ENCODE data around the gene TTC23.

DNA sequence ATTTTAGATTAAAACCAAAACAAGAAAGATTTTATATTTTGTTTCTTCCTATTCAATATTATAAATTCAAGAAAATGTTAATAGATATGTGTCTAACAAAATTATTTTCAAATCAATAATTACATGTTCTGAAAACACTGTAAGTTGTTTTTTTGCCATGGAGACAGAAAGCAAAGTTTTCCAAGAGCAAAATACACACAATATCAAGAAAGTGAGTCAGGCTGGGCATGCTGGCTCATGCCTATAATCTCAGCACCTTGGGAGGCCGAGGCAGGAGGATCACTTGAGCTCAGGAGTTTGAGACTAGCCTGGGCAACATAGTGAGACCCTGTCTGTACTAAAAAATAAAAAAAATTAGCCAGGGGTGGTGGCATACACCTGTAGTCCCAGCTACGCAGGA lies 71.7 kb downstream of the TTC23 start:
- TF ChIP-seq, protein P1, sequence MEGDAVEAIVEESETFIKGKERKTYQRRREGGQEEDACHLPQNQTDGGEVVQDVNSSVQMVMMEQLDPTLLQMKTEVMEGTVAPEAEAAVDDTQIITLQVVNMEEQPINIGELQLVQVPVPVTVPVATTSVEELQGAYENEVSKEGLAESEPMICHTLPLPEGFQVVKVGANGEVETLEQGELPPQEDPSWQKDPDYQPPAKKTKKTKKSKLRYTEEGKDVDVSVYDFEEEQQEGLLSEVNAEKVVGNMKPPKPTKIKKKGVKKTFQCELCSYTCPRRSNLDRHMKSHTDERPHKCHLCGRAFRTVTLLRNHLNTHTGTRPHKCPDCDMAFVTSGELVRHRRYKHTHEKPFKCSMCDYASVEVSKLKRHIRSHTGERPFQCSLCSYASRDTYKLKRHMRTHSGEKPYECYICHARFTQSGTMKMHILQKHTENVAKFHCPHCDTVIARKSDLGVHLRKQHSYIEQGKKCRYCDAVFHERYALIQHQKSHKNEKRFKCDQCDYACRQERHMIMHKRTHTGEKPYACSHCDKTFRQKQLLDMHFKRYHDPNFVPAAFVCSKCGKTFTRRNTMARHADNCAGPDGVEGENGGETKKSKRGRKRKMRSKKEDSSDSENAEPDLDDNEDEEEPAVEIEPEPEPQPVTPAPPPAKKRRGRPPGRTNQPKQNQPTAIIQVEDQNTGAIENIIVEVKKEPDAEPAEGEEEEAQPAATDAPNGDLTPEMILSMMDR (IDR thresholded peaks at IDR 0.05; ENCODE audit: insufficient read depth, low read length): no peak
- TF ChIP-seq POLR2AphosphoS5 (IDR thresholded peaks at IDR 0.05; ENCODE audit: low read depth) (no peak), SPI1 (IDR thresholded peaks at IDR 0.05; ENCODE audit: borderline replicate concordance, low read depth) (no peak)
